ENCODE measurements around the gene TENM3.

The TENM3 gene

GRCh38 chr4:182278729-182279128 lies 35.5 kb downstream of the TENM3 start:
- no peaks in the 10 kb centered on the region for H3K79me2 ChIP-seq (ENCODE audit: insufficient read depth, low read length)
- H3K4me1 ChIP-seq (ENCODE audit: insufficient read depth, low read length, severe bottlenecking) = no peaks in the 10 kb centered on the region
- no peak overlapping the region for H3K4me3 ChIP-seq (ENCODE audit: low read depth, low read length, poor library complexity, severe bottlenecking)
- no peak overlapping the region for H3K9ac ChIP-seq (ENCODE audit: low read length)
- no peak overlapping the region for H3K27ac ChIP-seq (ENCODE audit: low read depth, low read length, poor library complexity, severe bottlenecking)
- no peak overlapping the region for H2AFZ ChIP-seq (ENCODE audit: low read length)
- H3K27me3 ChIP-seq (ENCODE audit: insufficient read depth, low read length) = no peaks in the 10 kb centered on the region
- no peaks in the 10 kb centered on the region for H3K9me3 ChIP-seq (ENCODE audit: low read length)
- no peaks in the 10 kb centered on the region for H3K36me3 ChIP-seq (ENCODE audit: insufficient read depth, low read length)
- H3F3A ChIP-seq (ENCODE audit: insufficient read depth, low read length) = no peaks in the 10 kb centered on the region
- TF ChIP-seq CTCF (IDR thresholded peaks at IDR 0.05; ENCODE audit: low read length) (no peak), EZH2 (IDR thresholded peaks at IDR 0.05; ENCODE audit: borderline replicate concordance, low read length) (no peak)
- no peaks in the 10 kb centered on the region for H4K20me1 ChIP-seq (ENCODE audit: insufficient read depth, low read length)
- H3K9me2 ChIP-seq (ENCODE audit: low read depth, low read length) = no peaks in the 10 kb centered on the region
- H3K4me2 ChIP-seq (ENCODE audit: low read length) = no peak overlapping the region

GRCh38 chr4:182280436-182281111 lies 37.4 kb downstream of the TENM3 start:
- Histone ChIP-seq H3K27ac (ENCODE audit: low read depth, low read length, poor library complexity, severe bottlenecking) (no peak overlapping the region), H3K4me3 (ENCODE audit: low read depth, low read length, poor library complexity, severe bottlenecking) (no peak overlapping the region), H3K4me1 (ENCODE audit: insufficient read depth, low read length, severe bottlenecking) (no peaks in the 10 kb centered on the region), H3K79me2 (ENCODE audit: insufficient read depth, low read length) (no peaks in the 10 kb centered on the region), H3K9me2 (ENCODE audit: low read depth, low read length) (no peaks in the 10 kb centered on the region), H3K9ac (ENCODE audit: low read length) (no peak overlapping the region), H2AFZ (ENCODE audit: low read length) (no peak overlapping the region), H4K20me1 (ENCODE audit: insufficient read depth, low read length) (no peaks in the 10 kb centered on the region), H3F3A (ENCODE audit: insufficient read depth, low read length) (no peaks in the 10 kb centered on the region), H3K36me3 (ENCODE audit: insufficient read depth, low read length) (no peaks in the 10 kb centered on the region), H3K27me3 (ENCODE audit: insufficient read depth, low read length) (no peaks in the 10 kb centered on the region), H3K4me2 (ENCODE audit: low read length) (no peak overlapping the region), H3K9me3 (ENCODE audit: low read length) (no peaks in the 10 kb centered on the region)
- no peak for TF ChIP-seq EZH2 (IDR thresholded peaks at IDR 0.05; ENCODE audit: borderline replicate concordance, low read length)
- no peak for TF ChIP-seq CTCF (IDR thresholded peaks at IDR 0.05; ENCODE audit: low read length)

- no peaks in the 10 kb centered on the region for H3K9me2 ChIP-seq (ENCODE audit: low read depth, low read length)
- TF ChIP-seq EZH2 (IDR thresholded peaks at IDR 0.05; ENCODE audit: borderline replicate concordance, low read length) (no peak), CTCF (IDR thresholded peaks at IDR 0.05; ENCODE audit: low read length) (no peak)
- H4K20me1 ChIP-seq (ENCODE audit: insufficient read depth, low read length) = no peaks in the 10 kb centered on the region
- no peaks in the 10 kb centered on the region for H3K9me3 ChIP-seq (ENCODE audit: low read length)
- H3K27ac ChIP-seq (ENCODE audit: low read depth, low read length, poor library complexity, severe bottlenecking) = no peak overlapping the region
- H3K4me3 ChIP-seq (ENCODE audit: low read depth, low read length, poor library complexity, severe bottlenecking) = no peak overlapping the region
- H3K4me2 ChIP-seq (ENCODE audit: low read length) = no peak overlapping the region
- H3K4me1 ChIP-seq (ENCODE audit: insufficient read depth, low read length, severe bottlenecking) = no peaks in the 10 kb centered on the region
- no peaks in the 10 kb centered on the region for H3K79me2 ChIP-seq (ENCODE audit: insufficient read depth, low read length)
- no peak overlapping the region for H2AFZ ChIP-seq (ENCODE audit: low read length)
- no peaks in the 10 kb centered on the region for H3K36me3 ChIP-seq (ENCODE audit: insufficient read depth, low read length)
- no peak overlapping the region for H3K9ac ChIP-seq (ENCODE audit: low read length)
- H3F3A ChIP-seq (ENCODE audit: insufficient read depth, low read length) = no peaks in the 10 kb centered on the region
- H3K27me3 ChIP-seq (ENCODE audit: insufficient read depth, low read length) = no peaks in the 10 kb centered on the region
These were observed 42.8 kb downstream of the TENM3 start for GRCh38 chr4:182286035-182286434.
